HepG2 (cell line): ENCODE results near the gene COQ8B. TPM values are rescaled to one million over a fixed set of nuclear protein-coding genes. Genes with fewer than 3 reads are reported as not detected.

Experiments used
- ETV6 ChIP-seq: sonication (generic); formaldehyde crosslinking; conservative IDR thresholded peaks from 2 replicates; pipeline ENCODE4 v1.4.0; 2020; ENCODE audit warnings: missing genetic modification reagents
- FOXO1 ChIP-seq: sonication (generic); formaldehyde crosslinking; IDR thresholded peaks from 2 replicates; pipeline ENCODE4 v1.4.0; 2020; ENCODE audit warnings: missing genetic modification reagents
- HMGA1 ChIP-seq: sonication (generic); formaldehyde crosslinking; conservative IDR thresholded peaks from 2 replicates; pipeline ENCODE4 v1.4.0; 2020; ENCODE audit warnings: missing genetic modification reagents
- HNF1A ChIP-seq, 2 experiments: sonication (generic) in 1 of 2; formaldehyde crosslinking in 1 of 2; IDR thresholded peaks; 2 replicates each; pipeline versions ENCODE4 v1.4.0 to v1.6.1; 2016 to 2020; ENCODE audit warnings: borderline replicate concordance in 1 of 2, low read depth in 1 of 2, mild to moderate bottlenecking in 1 of 2, missing genetic modification reagents in 1 of 2
- KLF16 ChIP-seq, 2 experiments: sonication (generic) in 1 of 2; formaldehyde crosslinking in 1 of 2; IDR thresholded peaks; 2 replicates each; pipeline versions ENCODE4 v1.6.1 to v1.8.0; 2016 to 2023; ENCODE audit warnings: missing genetic modification reagents in 2 of 2, missing compliant biosample characterization in 1 of 2
- NFRKB ChIP-seq: fragments of 450-650 bp; IDR thresholded peaks from 2 replicates; pipeline ENCODE4 v1.6.1; 2017
- NONO ChIP-seq, 2 experiments: fragments of 450-650 bp in 1 of 2; sonication (generic) in 1 of 2; formaldehyde crosslinking in 1 of 2; IDR thresholded peaks in 1 of 2; conservative IDR thresholded peaks in 1 of 2; 2 replicates each; pipeline versions ENCODE4 v1.6.1 to v1.8.0; 2017 to 2022; ENCODE audit warnings: mild to moderate bottlenecking in 1 of 2, missing genetic modification reagents in 1 of 2, moderate library complexity in 1 of 2
- PCBP1 ChIP-seq: fragments of 200-400 bp; formaldehyde crosslinking; IDR thresholded peaks from 2 replicates; pipeline ENCODE4 v1.6.1; 2017; ENCODE audit warnings: mild to moderate bottlenecking, low read depth, low read length, borderline replicate concordance
- RFXAP ChIP-seq: sonication (generic); formaldehyde crosslinking; IDR thresholded peaks from 2 replicates; pipeline ENCODE4 v1.4.0; 2020; ENCODE audit warnings: missing genetic modification reagents, borderline replicate concordance
- SKI ChIP-seq: fragments of 450-650 bp; IDR thresholded peaks from one replicate; pipeline ENCODE4 v1.6.1; 2018; ENCODE audit warnings: mild to moderate bottlenecking; ENCODE audit not compliant: partially characterized antibody
- ZFX ChIP-seq: sonication (generic); formaldehyde crosslinking; IDR thresholded peaks from 2 replicates; pipeline ENCODE4 v1.4.0; 2020; ENCODE audit warnings: mild to moderate bottlenecking, low read depth, missing genetic modification reagents, moderate library complexity
- ZNF17 ChIP-seq: sonication (generic); formaldehyde crosslinking; IDR thresholded peaks from 2 replicates; pipeline ENCODE4 v1.5.0; 2020; ENCODE audit warnings: mild to moderate bottlenecking, missing genetic modification reagents
- ZNF430 ChIP-seq: sonication (generic); formaldehyde crosslinking; IDR thresholded peaks from 2 replicates; pipeline ENCODE4 v1.9.0; 2021; ENCODE audit warnings: mild to moderate bottlenecking, missing genetic modification reagents
- ZNF44 ChIP-seq: sonication (generic); formaldehyde crosslinking; IDR thresholded peaks from 2 replicates; pipeline ENCODE4 v1.5.1; 2020; ENCODE audit warnings: mild to moderate bottlenecking, missing genetic modification reagents
- ZNF580 ChIP-seq: IDR thresholded peaks from 2 replicates; pipeline ENCODE4 v1.6.1; 2016; ENCODE audit warnings: low read depth, borderline replicate concordance
- ZNF619 ChIP-seq: sonication (generic); formaldehyde crosslinking; IDR thresholded peaks from 2 replicates; pipeline ENCODE4 v1.4.0; 2020; ENCODE audit warnings: mild to moderate bottlenecking, missing genetic modification reagents
- ZNF644 ChIP-seq: IDR thresholded peaks from 2 replicates; pipeline ENCODE4 v1.6.1; 2016; ENCODE audit warnings: low read depth
- ZNF770 ChIP-seq: sonication (generic); formaldehyde crosslinking; IDR thresholded peaks from 2 replicates; pipeline ENCODE4 v1.5.0; 2020; ENCODE audit warnings: mild to moderate bottlenecking, missing genetic modification reagents
- ZNF777 ChIP-seq: sonication (generic); formaldehyde crosslinking; IDR thresholded peaks from 2 replicates; pipeline ENCODE4 v1.4.0; 2020; ENCODE audit warnings: missing genetic modification reagents
- ZNF83 ChIP-seq: sonication (generic); formaldehyde crosslinking; IDR thresholded peaks from 2 replicates; pipeline ENCODE4 v1.4.0; 2020; ENCODE audit warnings: missing genetic modification reagents, mild to moderate bottlenecking, borderline replicate concordance
- polyA plus RNA-seq, 8 experiments: library from polyadenylated mRNA; depleted of rRNA in 3 of 8; stranded (reverse) in 7 of 8; unstranded in 1 of 8; fragments of >200 nt; fragmentation: Illumina TruSeq in 4 of 8; extraction: Trizol in 4 of 8; gene quantifications; 2 replicates each; pipeline versions ENCODE4 v1.2.1 to v1.2.3, GENCODE V29; 2011 to 2016; ENCODE audit warnings: low read depth in 4 of 8, missing spikeins in 1 of 8, mixed read lengths in 1 of 8; ENCODE audit not compliant: insufficient read depth in 1 of 8
- total RNA-seq, 5 experiments: library from RNA; depleted of rRNA; stranded (reverse); fragments of >200 nt; fragmentation: Illumina TruSeq; extraction: Trizol; gene quantifications; 2 replicates each; pipeline ENCODE4 v1.2.3, GENCODE V29; 2016; ENCODE audit warnings: low read depth in 1 of 5
- TF ChIP-seq, protein P1 (sequence below): sonication (generic); formaldehyde crosslinking; IDR thresholded peaks from 2 replicates; pipeline ENCODE4 v1.8.0; 2022; ENCODE audit warnings: mild to moderate bottlenecking, missing genetic modification reagents, borderline replicate concordance

Gene COQ8B
- total and polyA plus RNA-seq, 2 of the 13 experiments (the other 11 are each of a cell fraction or from before 2014, with no cell fraction given), result 12.3 to 17.2 TPM

GRCh38 chr19:40662925-40663694 is 53.6 kb downstream of the COQ8B start (continued):
- TF ChIP-seq ZNF619 (CRISPR knock-in tag), result no peak
- peak; percentile 85; the same call in 1 of the 2 replicates for TF ChIP-seq RFXAP (CRISPR knock-in tag)
- TF ChIP-seq KLF16 (CRISPR knock-in tag; IDR thresholded peaks at IDR 0.05), result peak in 1 of 2 experiments; percentile 73; a peak in 2 of 4 replicates
- peak; percentile 62; the same call in 1 of the 2 replicates for TF ChIP-seq ZNF580 (CRISPR knock-in tag)
- TF ChIP-seq ZNF17, result no peak
- TF ChIP-seq HNF1A (IDR thresholded peaks at IDR 0.05; ENCODE audit: low read depth), result no peak
- TF ChIP-seq HNF1A (CRISPR knock-in tag; IDR thresholded peaks at IDR 0.05; ENCODE audit: borderline replicate concordance), result 0 out of 2 replicates have a peak, but pooled peaks have one; percentile 34
- no peak for TF ChIP-seq ZNF644 (CRISPR knock-in tag)
- TF ChIP-seq HMGA1, result no peak
- TF ChIP-seq, protein P1, sequence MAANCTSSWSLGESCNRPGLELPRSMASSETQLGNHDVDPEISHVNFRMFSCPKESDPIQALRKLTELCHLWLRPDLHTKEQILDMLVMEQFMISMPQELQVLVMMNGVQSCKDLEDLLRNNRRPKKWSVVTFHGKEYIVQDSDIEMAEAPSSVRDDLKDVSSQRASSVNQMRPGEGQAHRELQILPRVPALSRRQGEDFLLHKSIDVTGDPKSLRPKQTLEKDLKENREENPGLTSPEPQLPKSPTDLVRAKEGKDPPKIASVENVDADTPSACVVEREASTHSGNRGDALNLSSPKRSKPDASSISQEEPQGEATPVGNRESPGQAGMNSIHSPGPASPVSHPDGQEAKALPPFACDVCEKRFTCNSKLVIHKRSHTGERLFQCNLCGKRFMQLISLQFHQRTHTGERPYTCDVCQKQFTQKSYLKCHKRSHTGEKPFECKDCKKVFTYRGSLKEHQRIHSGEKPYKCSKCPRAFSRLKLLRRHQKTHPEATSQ (CRISPR knock-in tag), result no peak
- no peak for TF ChIP-seq SKI
- 0 out of 2 replicates have a peak, but pooled peaks have one; percentile 72 for TF ChIP-seq ZNF430
- TF ChIP-seq NFRKB, result no peak
- no peak for TF ChIP-seq NONO (IDR thresholded peaks at IDR 0.05)
- peak; percentile 81 for TF ChIP-seq NONO (CRISPR knock-in tag; conservative IDR thresholded peaks at IDR 0.05)
- 0 out of 2 replicates have a peak, but pooled peaks have one; percentile 57 for TF ChIP-seq ZNF44 (CRISPR knock-in tag)
- TF ChIP-seq ZNF777 (CRISPR knock-in tag), result peak; percentile 85
- peak; percentile 50; the same call in 1 of the 2 replicates for TF ChIP-seq ZNF770 (CRISPR knock-in tag)
- TF ChIP-seq FOXO1 (CRISPR knock-in tag), result peak; percentile 32; the same call in 1 of the 2 replicates
- TF ChIP-seq ZFX (CRISPR knock-in tag), result peak; percentile 50
- no peak for TF ChIP-seq ETV6 (CRISPR knock-in tag)
- TF ChIP-seq ZNF83 (CRISPR knock-in tag), result no peak
- TF ChIP-seq PCBP1, result no peak
